WI38 (cell line): ENCODE data around the gene RYR1.

Experiments used
- H3K4me3 ChIP-seq: 2 replicates; pipeline ENCODE4 v1.5.1; 2011; ENCODE audit warnings: low read depth, mild to moderate bottlenecking, control low read depth, low read length
- CTCF ChIP-seq: IDR thresholded peaks from 2 replicates; pipeline ENCODE4 v1.5.1; 2012; ENCODE audit warnings: low read depth, mild to moderate bottlenecking, control low read depth, low read length

The RYR1 gene

GRCh38 chr19:38441657-38442348 is 8.3 kb downstream of the RYR1 start:
- H3K4me3 ChIP-seq: no peak overlapping the region
- TF ChIP-seq CTCF: no peak

- H3K4me3 ChIP-seq: no peak overlapping the region
- no peak for TF ChIP-seq CTCF
These were observed 9.2 kb downstream of the RYR1 start for GRCh38 chr19:38442736-38443135.

- no peak overlapping the region for H3K4me3 ChIP-seq
- TF ChIP-seq CTCF: no peak
These were observed 10.0 kb downstream of the RYR1 start for GRCh38 chr19:38443458-38443999.

- no peak overlapping the region for H3K4me3 ChIP-seq
- TF ChIP-seq CTCF: no peak
These were observed 10.5 kb downstream of the RYR1 start for GRCh38 chr19:38444026-38444425.

- no peak overlapping the region for H3K4me3 ChIP-seq
- TF ChIP-seq CTCF: no peak
These were observed 11.9 kb downstream of the RYR1 start for GRCh38 chr19:38445362-38445761.

- no peak overlapping the region for H3K4me3 ChIP-seq
- no peak for TF ChIP-seq CTCF
These were observed 14.7 kb downstream of the RYR1 start for GRCh38 chr19:38448225-38448624.

GRCh38 chr19:38449518-38449917 is 16.0 kb downstream of the RYR1 start:
- H3K4me3 ChIP-seq: no peak overlapping the region
- no peak for TF ChIP-seq CTCF
